ENCODE results near the gene F10. TPM values are rescaled to one million over a fixed set of nuclear protein-coding genes. Genes with fewer than 3 reads are reported as not detected.

F10 gene
- polyA plus RNA-seq, 1 experiment, result 39.0 TPM

DNA sequence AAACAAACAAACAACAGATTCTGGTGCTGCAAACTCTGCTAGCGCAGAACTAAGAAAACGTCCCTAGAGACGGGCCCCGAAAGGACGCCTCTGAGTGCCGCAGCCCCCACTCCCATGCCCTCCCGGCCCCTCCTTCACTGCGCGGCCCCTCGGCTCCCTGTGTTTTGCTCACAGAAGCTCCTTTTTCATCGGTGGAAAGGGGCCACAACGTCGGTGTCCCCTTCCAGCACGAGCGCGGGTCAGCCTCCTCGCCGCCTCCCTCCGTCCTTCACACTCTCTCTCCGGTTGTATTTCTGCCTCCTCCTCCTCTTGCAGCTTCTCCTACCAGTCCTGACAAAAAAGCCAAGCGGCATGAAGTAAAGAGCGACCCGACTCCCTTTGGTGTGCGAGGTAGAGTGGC is 31.8 kb upstream of the F10 start:
- DNase-seq (ENCODE audit: low read depth), result no peak
- CTCF ChIA-PET, result no interaction called here
- POLR2A ChIA-PET, result no interaction called here
- H3K36me3 ChIP-seq (ENCODE audit: control insufficient read depth, insufficient read depth, low read length), result no peaks in the 10 kb centered on the region
- H3K4me3 ChIP-seq (ENCODE audit: low read depth, low read length), result no peak overlapping the region
- peaks cover 1% of the 10 kb centered on the region for H3K27me3 ChIP-seq (ENCODE audit: control insufficient read depth, insufficient read depth, low read length)
- TF ChIP-seq, protein P1, sequence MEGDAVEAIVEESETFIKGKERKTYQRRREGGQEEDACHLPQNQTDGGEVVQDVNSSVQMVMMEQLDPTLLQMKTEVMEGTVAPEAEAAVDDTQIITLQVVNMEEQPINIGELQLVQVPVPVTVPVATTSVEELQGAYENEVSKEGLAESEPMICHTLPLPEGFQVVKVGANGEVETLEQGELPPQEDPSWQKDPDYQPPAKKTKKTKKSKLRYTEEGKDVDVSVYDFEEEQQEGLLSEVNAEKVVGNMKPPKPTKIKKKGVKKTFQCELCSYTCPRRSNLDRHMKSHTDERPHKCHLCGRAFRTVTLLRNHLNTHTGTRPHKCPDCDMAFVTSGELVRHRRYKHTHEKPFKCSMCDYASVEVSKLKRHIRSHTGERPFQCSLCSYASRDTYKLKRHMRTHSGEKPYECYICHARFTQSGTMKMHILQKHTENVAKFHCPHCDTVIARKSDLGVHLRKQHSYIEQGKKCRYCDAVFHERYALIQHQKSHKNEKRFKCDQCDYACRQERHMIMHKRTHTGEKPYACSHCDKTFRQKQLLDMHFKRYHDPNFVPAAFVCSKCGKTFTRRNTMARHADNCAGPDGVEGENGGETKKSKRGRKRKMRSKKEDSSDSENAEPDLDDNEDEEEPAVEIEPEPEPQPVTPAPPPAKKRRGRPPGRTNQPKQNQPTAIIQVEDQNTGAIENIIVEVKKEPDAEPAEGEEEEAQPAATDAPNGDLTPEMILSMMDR (IDR thresholded peaks at IDR 0.05; ENCODE audit: insufficient read depth, low read depth, low read length), result no peak

GRCh38 chr13:113091211-113091771 is 31.3 kb upstream of the F10 start:
- CTCF ChIA-PET, result no interaction called here
- no peak for DNase-seq (ENCODE audit: low read depth)
- Histone ChIP-seq H3K27me3 (ENCODE audit: control insufficient read depth, insufficient read depth, low read length) (peaks cover 1% of the 10 kb centered on the region), H3K36me3 (ENCODE audit: control insufficient read depth, insufficient read depth, low read length) (no peaks in the 10 kb centered on the region), H3K4me3 (ENCODE audit: low read depth, low read length) (no peak overlapping the region)
- POLR2A ChIA-PET, result no interaction called here
- TF ChIP-seq, protein P1 (IDR thresholded peaks at IDR 0.05; ENCODE audit: insufficient read depth, low read depth, low read length), result no peak

DNA sequence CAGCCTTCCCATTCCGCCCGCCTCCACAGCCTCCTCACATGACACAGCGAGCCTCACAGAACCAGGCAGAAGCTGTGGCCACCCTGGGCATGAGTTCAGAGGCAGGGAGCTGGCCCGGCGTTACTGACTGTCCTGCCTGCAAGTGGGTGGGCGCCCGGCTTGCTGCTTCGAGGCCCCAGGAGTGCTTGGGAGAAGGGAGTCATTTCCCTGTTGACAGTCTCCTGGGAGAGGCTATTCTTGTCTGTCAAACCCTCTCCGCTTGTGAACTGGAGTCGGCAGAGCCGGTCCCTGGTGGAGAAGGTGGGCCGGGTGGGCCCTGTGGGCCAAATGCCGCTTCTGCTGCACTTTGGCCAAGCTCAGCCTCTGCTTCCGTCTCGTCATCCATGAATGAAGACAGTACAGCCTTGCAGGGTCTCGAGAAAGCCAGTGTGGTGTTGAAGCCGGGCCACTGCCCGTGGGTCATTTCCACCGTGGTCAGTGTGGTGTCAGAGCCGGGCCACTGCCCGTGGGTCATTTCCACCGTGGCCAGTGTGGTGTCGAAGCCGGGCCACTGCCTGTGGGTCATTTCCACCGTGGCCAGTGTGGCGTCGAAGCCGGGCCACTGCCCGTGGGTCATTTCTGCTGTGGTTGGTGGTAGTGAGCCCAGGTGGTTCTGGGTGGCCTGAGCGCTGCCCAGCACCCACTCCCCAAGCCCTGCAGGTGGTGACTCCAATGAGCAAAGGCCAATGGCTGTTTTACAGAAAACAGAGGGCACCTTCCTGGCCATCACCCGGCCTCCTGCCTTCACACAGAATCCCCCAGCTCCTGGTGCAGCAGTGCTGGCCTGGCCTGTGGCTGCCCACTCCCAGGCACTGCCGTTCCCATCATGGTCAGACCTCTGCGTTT is 30.5 kb upstream of the F10 start:
- CTCF ChIA-PET, result interaction anchor here (0.6 kb wide), 1 partner anchor 464 kb away, joined by 3 read pairs; no protein-coding TSS in a partner anchor

DNA sequence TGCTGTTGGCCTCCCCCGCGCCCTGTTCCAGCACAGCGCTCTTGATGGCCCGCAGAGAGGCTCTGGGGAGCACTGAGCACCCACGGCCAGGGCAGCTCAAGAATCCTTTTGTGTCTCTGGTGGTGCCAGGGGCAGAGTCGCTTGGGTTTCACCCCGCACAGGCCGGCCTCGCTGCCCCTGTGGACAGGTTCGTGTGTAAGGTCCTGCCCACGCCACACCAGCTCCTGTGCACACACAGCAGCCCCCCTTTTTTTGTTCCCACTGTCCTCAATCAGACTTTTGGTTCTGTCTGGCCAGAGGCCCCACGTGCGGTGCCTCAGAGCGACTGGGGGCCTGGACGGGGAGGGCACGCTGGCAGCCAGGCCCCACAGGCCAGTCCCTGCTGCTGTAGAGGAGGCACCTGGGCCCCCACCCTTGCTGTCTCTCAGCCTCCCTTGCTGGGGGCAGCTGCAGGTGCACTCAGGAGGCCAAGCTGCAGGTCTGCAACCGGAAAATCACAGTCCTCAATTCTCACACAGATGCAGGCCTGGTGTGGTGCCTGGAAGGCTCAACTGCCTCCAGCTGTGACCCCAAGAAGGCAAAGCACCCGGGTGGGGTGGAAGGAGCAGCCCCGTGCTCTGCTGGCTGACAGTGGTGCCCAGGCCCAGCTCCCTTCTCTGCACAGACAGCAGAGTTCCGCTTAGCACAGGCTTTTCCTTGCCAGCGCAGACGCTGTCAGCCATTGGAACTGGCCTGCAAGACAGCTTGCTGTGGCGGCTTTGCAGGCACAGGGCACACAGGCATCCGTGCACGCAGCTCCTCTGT is 29.6 kb upstream of the F10 start:
- TF ChIP-seq, protein P1 (IDR thresholded peaks at IDR 0.05; ENCODE audit: insufficient read depth, low read depth, low read length), result no peak
- DNase-seq (ENCODE audit: low read depth), result no peak
- Histone ChIP-seq H3K4me3 (ENCODE audit: low read depth, low read length) (no peak overlapping the region), H3K27me3 (ENCODE audit: control insufficient read depth, insufficient read depth, low read length) (peaks cover 1% of the 10 kb centered on the region), H3K36me3 (ENCODE audit: control insufficient read depth, insufficient read depth, low read length) (no peaks in the 10 kb centered on the region)
- POLR2A ChIA-PET, result no interaction called here
- CTCF ChIA-PET, result interaction anchor here (0.6 kb wide), 1 partner anchor 463 kb away, joined by 3 read pairs; no protein-coding TSS in a partner anchor

More for the DNA sequence above, 30.5 kb upstream of the F10 start:
- no peaks in the 10 kb centered on the region for H3K36me3 ChIP-seq (ENCODE audit: control insufficient read depth, insufficient read depth, low read length)
- peaks cover 1% of the 10 kb centered on the region for H3K27me3 ChIP-seq (ENCODE audit: control insufficient read depth, insufficient read depth, low read length)
- H3K4me3 ChIP-seq (ENCODE audit: low read depth, low read length), result no peak overlapping the region
- POLR2A ChIA-PET, result no interaction called here
- DNase-seq (ENCODE audit: low read depth), result no peak
- TF ChIP-seq, protein P1 (IDR thresholded peaks at IDR 0.05; ENCODE audit: insufficient read depth, low read depth, low read length), result no peak

Data from BJ (cell line).